Hepatocyte (in vitro differentiated cells): ENCODE results near the gene RBM12.

Experiments
- CTCF ChIP-seq: fragments of 200-600 bp; sonication (generic); IDR thresholded peaks from 2 replicates; pipeline ENCODE4 v1.5.1; 2016; ENCODE audit warnings: antibody characterized with exemption, mild to moderate bottlenecking; ENCODE audit not compliant: poor library complexity
- EZH2 ChIP-seq: fragments of 200-600 bp; sonication (generic); IDR thresholded peaks from 2 replicates; pipeline ENCODE4 v1.6.1; 2016; ENCODE audit warnings: antibody characterized with exemption, mild to moderate bottlenecking, borderline replicate concordance

- TF ChIP-seq CTCF (no peak), EZH2 (no peak)
Measured at GRCh38 chr20:35690265-35690664, 25.6 kb upstream of the RBM12 start.
